NCI-H345 (cell line): ENCODE results near the gene ATP23.
A peak's percentile ranks its signal among the peaks of the same experiment; 100 is the strongest.

Experiments
- DNase-seq: peaks from one replicate; lab custom pipeline; 2025; lab: John Stamatoyannopoulos, UW

ATP23 gene

DNA sequence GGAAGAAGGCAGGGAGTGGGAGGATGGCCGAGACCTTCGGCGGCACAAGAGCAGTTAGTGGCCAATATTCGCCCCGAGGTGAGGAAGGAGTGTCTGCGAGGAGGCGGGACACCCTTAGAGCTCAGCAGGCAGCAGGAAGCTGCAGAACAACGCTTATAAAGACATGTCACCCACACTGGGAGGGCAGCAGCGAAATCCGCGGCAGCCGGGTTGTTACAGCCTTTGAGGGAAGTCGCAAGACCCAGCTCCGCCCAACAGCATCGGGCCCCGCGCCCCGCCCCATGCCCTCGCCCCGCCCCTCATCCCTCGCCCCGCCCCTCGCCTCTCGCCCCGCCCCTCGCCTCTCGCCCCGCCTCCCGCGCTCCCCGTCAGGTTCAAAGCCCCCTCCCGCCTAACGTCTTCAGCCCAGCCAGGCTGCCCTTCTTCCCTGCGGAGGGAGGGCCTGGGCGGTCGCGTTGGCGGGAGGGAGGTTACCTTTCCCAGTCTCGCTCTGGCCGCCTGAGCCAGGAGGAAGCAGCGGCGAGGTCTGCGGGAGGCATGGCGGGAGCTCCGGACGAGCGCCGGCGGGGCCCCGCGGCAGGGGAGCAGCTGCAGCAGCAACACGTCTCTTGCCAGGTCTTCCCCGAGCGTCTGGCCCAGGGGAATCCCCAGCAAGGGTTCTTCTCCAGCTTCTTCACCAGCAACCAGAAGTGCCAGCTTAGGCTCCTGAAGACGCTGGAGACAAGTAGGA is at the start of gene ATP23:
ATP23 (plus strand) TSS at position 403 of the 730 bp plus-strand sequence; CDS start at position 538, 135 bp downstream.
- peak; percentile 94 for DNase-seq

GRCh38 chr12:57892232-57892972 is 49.0 kb upstream of the ATP23 start:
- DNase-seq: no peak

DNA sequence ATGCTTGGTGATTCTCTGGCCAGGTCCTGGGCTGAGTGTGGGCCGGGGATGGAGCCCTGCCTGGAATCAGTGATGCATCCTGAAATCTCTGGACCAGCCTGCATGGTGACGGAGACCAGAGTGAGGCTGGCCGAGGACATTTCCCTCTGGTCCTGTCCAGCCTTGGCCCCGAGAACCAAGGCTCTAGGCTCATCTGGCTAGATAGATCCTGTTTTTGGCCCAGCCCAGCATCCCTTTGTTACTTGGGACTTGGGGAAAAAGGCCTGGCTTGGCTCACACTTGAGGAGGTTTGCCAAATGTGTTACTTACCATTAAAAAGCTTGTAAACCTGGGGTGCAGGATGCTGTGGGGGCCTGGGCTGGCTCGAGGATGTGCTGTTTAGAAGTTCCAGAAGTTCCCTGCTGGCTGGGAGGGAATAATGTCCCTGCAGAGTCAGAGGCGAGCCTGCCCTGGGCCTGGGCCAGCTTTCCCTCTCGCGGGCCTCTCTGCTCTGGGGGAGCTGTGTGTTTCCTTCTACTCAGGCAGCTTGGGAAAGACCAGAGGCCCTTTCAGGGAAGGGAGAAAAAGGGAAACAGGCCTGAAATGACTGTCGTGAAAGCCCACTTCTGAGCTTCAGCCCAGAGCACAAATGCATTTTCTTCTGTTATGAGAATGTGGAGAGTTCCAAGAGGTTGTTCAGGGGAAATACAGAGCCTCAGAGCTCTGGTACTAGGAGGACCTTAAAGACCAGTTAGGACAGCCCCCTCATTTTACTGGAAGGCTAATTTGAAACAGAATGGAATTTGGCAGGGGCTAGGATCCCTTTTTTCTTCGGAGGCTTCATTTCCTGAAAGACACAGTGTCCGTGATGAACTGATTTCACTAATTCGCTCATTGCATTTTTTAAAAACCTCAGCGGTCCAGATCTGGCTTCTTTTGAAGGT is 47.7 kb upstream of the ATP23 start:
- DNase-seq: no peak

DNA sequence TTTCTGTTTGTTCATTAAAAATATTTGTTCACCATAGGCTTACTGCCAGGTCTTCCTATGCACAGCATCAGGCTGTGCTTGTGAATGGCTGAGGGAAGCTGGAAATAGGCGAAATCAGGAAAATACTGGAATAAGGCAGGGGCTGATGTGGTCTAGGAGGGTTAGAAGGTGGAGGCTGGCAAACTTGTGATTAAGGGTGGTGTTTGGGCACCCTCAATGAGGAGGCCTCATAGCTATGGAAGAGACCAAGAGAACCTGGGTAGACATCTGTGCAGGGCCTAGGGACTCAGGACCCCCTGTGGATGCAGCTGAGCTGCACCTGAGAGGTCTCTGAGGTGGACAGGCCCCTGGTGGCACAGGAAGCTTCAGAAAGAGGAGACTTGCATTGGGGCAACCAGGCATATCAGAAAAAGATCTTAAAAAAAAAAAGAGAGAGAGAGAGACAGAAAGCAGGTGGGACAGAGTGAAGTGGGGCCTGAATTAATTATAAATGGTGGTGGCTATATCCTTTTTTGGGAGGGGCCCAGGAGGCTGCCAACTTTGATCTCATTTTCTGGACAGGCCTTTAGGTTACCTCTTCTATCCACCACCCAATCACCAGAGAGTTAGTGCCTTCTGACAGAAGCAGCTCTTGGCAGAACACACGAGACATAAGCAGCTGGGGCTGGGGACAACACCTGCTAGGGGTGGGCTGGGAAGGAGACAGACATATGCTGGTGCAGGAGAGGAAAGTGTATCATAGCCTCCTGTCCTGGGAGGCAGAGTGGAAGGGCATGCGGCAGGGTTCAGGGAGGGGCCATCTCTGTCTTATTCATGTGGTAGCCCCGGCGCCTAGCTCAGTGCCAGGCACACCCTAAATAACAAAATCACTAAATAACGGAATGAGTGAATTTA is 46.7 kb upstream of the ATP23 start:
- DNase-seq: peak; percentile 12

- no peak for DNase-seq
Observed at GRCh38 chr12:57895389-57896114, 45.8 kb upstream of the ATP23 start.

DNA sequence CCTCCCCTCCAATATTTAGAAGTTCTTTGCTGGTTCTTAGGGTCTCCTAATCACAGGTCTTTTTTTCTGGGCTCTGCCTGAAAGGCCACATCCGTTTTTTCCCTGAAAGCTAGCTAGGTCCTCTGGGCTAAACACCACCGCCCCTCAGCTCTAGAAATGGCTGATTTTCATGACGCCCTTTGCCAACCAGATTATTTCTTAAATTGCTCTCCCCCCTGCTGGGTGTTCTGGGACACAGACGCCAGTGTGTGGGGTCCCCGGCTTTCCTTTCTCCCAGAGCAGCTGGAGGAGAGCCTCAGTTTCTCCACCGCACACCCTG is 45.3 kb upstream of the ATP23 start:
- peak; percentile 23 for DNase-seq

- DNase-seq: peak; percentile 44
Observed at GRCh38 chr12:57896434-57897201, 44.7 kb upstream of the ATP23 start.

DNA sequence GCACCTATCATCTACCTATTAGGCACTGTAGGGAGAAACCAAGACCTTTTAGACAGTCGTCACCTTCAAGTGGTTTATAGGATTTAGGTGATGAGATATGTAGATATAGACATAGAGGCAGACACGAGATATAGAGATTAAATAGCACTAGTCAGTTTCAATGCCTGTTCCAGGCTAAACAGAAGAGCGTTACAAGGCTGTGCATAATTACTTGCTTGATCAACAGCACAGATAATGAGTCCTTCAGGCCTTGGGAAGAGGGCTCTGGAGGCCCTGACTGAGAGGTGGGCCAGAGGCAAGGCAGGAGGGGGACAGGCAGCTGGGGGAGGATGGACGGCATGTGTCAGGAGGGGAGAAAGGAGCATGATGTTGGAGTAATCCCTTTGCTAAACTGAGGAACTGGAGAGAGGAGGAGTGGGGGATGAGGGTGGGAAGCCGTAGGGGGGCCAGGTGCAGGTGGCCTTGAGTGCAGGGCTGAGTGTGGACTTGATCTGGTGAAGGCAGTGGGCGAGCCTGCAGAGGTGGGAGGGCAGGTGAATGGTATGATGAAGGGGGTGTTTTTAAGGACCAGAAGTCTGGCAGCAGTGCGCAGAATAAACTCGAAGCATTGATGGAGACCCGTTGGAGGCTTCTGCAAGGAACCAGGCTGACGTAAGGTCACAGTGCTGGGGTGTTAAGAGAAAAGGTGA is 43.9 kb upstream of the ATP23 start:
- no peak for DNase-seq

DNA sequence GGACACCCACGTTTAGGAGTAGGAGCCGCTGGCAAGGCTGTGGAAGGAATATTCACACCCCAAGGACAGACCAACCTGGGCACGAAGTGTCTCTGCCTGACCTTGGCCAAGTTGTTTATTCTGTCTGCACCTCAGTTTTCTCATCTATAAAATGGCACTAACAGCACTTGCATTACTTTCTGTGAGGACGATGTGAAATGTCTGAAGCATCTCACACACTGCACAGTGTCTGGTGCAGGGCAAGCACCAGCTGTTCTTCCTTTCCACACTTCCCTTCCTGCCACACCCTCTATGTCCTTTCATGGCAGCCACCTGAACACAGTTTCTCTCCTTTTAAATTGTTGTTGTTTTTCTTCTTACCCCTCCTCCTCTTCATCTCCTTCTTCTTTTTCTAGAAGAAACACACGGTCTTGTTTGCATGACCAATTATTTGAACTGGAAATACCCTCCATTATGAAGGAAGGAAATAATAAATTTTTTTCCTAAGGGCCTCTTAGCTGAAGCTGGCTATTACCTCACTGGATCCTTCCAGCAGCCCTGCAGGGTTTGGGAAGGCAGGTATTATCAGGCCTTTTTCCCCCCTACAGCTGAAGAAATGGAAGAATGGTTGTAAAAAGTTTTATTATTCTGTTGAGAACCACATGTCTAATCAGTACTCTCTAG is 42.9 kb upstream of the ATP23 start:
- no peak for DNase-seq

DNA sequence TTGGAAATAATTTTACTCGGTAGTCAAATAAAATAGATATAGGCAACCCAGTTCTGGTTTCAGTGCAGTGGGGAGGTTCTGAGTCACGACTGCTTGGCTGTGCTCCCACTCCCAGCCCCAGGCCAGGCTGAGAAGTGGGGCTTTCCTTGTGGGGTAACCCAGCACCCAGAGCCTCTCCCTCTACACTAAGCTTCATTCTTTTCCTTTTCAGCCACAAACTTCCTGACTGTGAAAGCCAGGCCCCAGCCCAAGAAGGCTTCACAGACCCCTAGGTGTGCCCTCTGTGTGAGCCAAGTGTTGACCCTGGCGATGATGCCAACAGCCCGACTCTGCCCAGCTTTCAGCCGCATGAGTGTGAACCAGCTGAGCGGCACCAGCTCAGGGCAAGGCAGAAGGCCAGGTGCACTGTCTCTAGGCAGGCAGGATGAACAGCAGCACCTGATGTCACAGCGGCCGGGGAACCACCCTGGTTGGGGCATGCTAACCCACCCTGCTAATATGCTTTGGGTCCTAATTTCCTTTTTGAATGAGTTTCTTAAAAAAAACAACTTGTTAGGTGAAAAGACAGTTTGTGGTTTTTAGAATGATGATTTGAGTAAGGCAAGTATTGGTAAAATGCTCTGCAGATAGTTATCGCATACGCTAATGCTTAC is 42.2 kb upstream of the ATP23 start:
- DNase-seq: no peak

DNA sequence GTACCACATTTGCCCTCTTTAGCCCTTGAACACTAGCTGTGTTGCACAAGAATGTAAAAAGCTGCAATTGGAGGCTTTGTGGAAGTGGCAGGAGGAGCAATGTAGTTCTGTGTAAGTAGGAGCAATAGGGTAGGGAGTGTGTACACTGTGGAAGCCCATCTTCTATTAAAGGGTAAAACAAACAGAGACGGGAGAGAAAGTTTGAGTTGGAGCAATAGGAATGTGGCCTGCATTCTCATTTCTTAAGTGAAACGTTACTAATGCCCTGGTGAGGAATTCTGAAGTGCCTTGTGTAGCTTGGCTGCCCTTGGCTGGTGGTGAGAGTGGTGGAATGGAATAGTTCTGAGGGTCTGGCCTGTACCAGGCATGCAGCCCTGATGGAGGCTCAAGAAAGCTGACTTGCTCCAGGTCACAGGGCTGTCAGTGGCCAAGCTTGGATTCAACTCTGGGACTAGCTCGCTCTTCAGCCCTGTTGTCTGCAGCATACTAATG is 38.8 kb upstream of the ATP23 start:
- DNase-seq: no peak

DNA sequence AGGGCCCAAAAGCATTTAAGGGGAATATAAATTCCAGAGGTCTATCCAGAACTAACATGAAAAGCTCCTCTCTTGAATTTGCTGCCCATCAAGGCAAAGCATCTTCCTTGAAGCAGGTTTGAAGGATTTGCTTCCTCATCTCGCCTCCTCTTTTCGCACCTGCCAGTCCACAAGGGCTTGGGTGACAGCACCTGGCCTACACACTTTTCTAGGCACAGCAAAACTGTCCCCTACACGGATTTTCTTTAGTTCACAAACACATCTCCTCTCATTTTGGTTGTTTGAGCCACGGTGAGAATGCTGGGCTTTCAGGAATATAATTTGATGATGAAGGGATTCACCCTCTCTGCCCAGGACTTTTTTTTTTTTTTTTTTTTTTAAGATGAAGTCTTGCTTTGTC is 36.9 kb upstream of the ATP23 start:
- no peak for DNase-seq

GRCh38 chr12:57904848-57905811 is 36.2 kb upstream of the ATP23 start:
- peak; percentile 90 for DNase-seq

- DNase-seq: no peak
Observed at GRCh38 chr12:57905812-57906475, 35.4 kb upstream of the ATP23 start.

GRCh38 chr12:57906821-57907220 is 34.5 kb upstream of the ATP23 start:
- no peak for DNase-seq

DNA sequence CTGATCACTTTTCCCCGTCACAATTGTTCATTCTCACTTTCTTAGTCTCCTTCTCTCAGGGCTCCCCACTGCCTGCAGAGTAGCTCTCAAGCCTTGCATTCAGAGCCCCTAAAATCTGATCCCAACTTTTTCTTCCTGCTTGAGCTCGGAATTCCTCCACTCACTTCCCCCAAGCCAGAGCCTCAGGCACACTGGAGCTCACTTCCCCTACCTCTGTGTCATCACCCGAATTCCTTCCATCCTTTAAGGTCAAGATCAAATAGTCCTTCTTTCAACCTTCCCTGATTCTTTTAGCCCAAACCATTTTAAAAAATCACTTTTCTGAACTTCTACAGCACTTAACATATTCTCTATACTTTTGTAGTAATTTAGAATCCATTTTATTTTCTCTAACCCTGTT is 34.1 kb upstream of the ATP23 start:
- no peak for DNase-seq
